ENCODE measurements around the gene ZNF799.
A peak's percentile ranks its signal among the peaks of the same experiment; 100 is the strongest.

The ZNF799 gene

DNA sequence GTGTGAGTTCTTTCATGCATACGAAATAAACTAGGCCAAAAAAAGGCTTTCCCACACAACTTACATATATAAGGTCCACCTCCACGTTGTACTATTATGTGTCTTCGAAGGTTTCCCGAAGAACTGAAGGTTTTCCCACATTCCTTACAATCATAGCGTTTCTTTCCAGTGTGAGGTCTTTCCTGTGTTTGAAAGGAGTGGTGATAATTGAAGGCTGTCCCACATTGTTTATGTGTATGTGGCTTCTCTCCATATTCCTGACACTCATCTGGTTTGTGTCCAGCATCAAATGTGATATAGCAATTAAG is 50.2 kb downstream of the ZNF799 start:
- H3K9ac ChIP-seq (ENCODE audit: insufficient read length, low read depth), result no peak overlapping the region
- peaks cover 38% of the 10 kb centered on the region for H3K36me3 ChIP-seq (ENCODE audit: insufficient read depth, insufficient read length, low read length)
- no peak overlapping the region for H3K4me3 ChIP-seq (ENCODE audit: insufficient read length, low read depth)
- H3K27me3 ChIP-seq (ENCODE audit: insufficient read depth, insufficient read length), result no peaks in the 10 kb centered on the region
- TF ChIP-seq ZNF274 (IDR thresholded peaks at IDR 0.05; ENCODE audit: low read depth, low read length) (no peak), YY1 (IDR thresholded peaks at IDR 0.05; ENCODE audit: insufficient read depth, insufficient read length) (no peak), SUZ12 (IDR thresholded peaks at IDR 0.05; ENCODE audit: extremely low read depth, insufficient read depth, insufficient read length) (no peak)
- no peak for DNase-seq (ENCODE audit: low read depth, low spot score)
- no peaks in the 10 kb centered on the region for H3K4me1 ChIP-seq (ENCODE audit: insufficient read depth, insufficient read length)
- peaks cover 95% of the 10 kb centered on the region for H3K9me3 ChIP-seq (ENCODE audit: insufficient read depth, low read length)

DNA sequence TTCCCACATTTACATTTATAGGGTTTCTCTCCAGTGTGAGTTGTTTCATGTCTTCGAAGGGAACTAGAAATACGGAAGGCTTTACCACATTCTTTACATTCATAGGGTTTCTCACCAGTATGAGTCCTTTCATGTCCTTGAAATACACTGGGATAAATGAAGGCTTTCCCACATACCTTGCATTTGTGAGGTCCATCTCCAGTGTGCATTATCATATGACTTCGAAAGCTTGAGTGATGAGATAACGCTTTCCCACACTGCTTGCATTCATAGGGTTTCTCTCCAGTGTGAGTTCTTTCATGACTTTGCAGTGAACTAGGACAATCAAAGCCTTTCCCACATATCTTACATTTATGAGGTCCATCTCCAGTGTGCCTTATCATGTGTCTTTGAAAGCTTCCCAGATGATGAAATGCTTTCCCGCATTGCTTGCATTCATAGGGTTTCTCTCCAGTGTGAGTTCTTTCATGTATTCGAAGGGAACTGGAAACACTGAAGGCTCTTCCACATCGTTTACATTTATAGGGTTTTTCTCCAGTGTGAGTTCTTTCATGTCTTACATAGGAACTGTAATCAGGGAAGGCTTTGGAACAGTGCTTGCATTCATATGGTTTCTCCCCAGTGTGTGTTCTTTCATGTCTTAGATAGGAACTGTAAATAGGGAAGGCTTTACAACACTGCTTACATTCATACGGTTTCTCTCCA is 50.7 kb downstream of the ZNF799 start:
- Histone ChIP-seq H3K36me3 (ENCODE audit: insufficient read depth, insufficient read length, low read length) (peaks cover 38% of the 10 kb centered on the region), H3K27me3 (ENCODE audit: insufficient read depth, insufficient read length) (no peaks in the 10 kb centered on the region), H3K9ac (ENCODE audit: insufficient read length, low read depth) (no peak overlapping the region), H3K4me3 (ENCODE audit: insufficient read length, low read depth) (no peak overlapping the region), H3K9me3 (ENCODE audit: insufficient read depth, low read length) (peaks cover 96% of the 10 kb centered on the region), H3K4me1 (ENCODE audit: insufficient read depth, insufficient read length) (no peaks in the 10 kb centered on the region)
- DNase-seq (ENCODE audit: low read depth, low spot score), result no peak
- TF ChIP-seq ZNF274 (IDR thresholded peaks at IDR 0.05; ENCODE audit: low read depth, low read length), result peak; percentile 94
- no peak for TF ChIP-seq YY1 (IDR thresholded peaks at IDR 0.05; ENCODE audit: insufficient read depth, insufficient read length)
- TF ChIP-seq SUZ12 (IDR thresholded peaks at IDR 0.05; ENCODE audit: extremely low read depth, insufficient read depth, insufficient read length), result no peak

DNA sequence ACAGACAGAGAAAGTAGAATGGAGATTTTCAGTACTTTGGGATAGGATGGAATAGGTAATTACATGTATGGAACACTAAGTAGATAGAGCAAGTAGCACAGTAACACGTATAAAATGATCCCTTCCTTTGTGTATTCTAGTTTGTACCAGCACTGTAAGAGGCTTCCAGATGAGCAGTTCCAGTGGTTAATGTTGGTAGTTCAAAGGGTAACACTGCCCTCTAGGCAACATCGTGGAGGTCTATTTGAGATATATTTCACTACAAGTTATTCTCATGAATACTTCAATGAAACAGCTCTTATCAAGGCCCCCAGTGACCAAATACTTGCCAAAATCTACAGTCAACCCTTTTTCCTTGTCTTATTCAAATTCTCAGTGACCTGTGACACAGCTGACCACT is 54.2 kb downstream of the ZNF799 start:
- H3K9me3 ChIP-seq (ENCODE audit: insufficient read depth, low read length), result peaks cover 78% of the 10 kb centered on the region
- DNase-seq (ENCODE audit: low read depth, low spot score), result no peak
- TF ChIP-seq YY1 (IDR thresholded peaks at IDR 0.05; ENCODE audit: insufficient read depth, insufficient read length), result no peak
- no peak for TF ChIP-seq SUZ12 (IDR thresholded peaks at IDR 0.05; ENCODE audit: extremely low read depth, insufficient read depth, insufficient read length)
- TF ChIP-seq ZNF274 (IDR thresholded peaks at IDR 0.05; ENCODE audit: low read depth, low read length), result no peak

DNA sequence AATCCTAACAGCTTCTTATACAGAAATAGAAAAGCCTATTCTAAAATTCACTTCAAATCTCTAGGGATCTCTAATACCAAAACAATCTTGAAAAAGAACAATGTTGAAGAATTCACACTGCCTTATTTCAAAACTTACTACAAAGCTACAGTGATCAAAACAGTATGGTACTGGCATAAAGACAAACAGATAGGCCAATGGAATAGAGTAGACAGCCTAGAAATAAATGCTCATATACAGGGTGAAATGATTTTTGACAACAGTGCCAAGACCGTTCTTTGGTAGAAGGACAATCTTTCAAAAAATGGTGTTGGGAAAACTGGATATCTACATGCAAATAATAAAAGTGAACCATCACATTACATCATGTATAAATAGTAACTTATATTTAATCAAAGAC is 55.9 kb downstream of the ZNF799 start:
- H3K27me3 ChIP-seq (ENCODE audit: insufficient read depth, insufficient read length), result no peaks in the 10 kb centered on the region
- no peaks in the 10 kb centered on the region for H3K4me1 ChIP-seq (ENCODE audit: insufficient read depth, insufficient read length)
- TF ChIP-seq SUZ12 (IDR thresholded peaks at IDR 0.05; ENCODE audit: extremely low read depth, insufficient read depth, insufficient read length) (no peak), ZNF274 (IDR thresholded peaks at IDR 0.05; ENCODE audit: low read depth, low read length) (no peak)
- H3K4me3 ChIP-seq (ENCODE audit: insufficient read length, low read depth), result no peak overlapping the region
- peaks cover 61% of the 10 kb centered on the region for H3K9me3 ChIP-seq (ENCODE audit: insufficient read depth, low read length)
- H3K9ac ChIP-seq (ENCODE audit: insufficient read length, low read depth), result no peak overlapping the region
- no peak for DNase-seq (ENCODE audit: low read depth, low spot score)
- peaks cover 16% of the 10 kb centered on the region for H3K36me3 ChIP-seq (ENCODE audit: insufficient read depth, insufficient read length, low read length)

More for the DNA sequence above, 54.2 kb downstream of the ZNF799 start:
- H3K4me3 ChIP-seq (ENCODE audit: insufficient read length, low read depth), result no peak overlapping the region
- no peaks in the 10 kb centered on the region for H3K27me3 ChIP-seq (ENCODE audit: insufficient read depth, insufficient read length)
- no peaks in the 10 kb centered on the region for H3K4me1 ChIP-seq (ENCODE audit: insufficient read depth, insufficient read length)
- no peak overlapping the region for H3K9ac ChIP-seq (ENCODE audit: insufficient read length, low read depth)
- H3K36me3 ChIP-seq (ENCODE audit: insufficient read depth, insufficient read length, low read length), result peaks cover 33% of the 10 kb centered on the region

Measured in NT2/D1 (cell line).